CMK (cell line): ENCODE measurements around the gene TSFM.
A peak's percentile ranks its signal among the peaks of the same experiment; 100 is the strongest.
"Not testable (repeated sequence)": the region's sequence is repeated elsewhere in the genome, so short reads cannot be mapped to it uniquely, and the experiment has no call there.

Experiments
- DNase-seq: peaks from one replicate; pipeline ENCODE4 v3.0.0-alpha.2; 2010; ENCODE audit warnings: low read depth

Gene TSFM

DNA sequence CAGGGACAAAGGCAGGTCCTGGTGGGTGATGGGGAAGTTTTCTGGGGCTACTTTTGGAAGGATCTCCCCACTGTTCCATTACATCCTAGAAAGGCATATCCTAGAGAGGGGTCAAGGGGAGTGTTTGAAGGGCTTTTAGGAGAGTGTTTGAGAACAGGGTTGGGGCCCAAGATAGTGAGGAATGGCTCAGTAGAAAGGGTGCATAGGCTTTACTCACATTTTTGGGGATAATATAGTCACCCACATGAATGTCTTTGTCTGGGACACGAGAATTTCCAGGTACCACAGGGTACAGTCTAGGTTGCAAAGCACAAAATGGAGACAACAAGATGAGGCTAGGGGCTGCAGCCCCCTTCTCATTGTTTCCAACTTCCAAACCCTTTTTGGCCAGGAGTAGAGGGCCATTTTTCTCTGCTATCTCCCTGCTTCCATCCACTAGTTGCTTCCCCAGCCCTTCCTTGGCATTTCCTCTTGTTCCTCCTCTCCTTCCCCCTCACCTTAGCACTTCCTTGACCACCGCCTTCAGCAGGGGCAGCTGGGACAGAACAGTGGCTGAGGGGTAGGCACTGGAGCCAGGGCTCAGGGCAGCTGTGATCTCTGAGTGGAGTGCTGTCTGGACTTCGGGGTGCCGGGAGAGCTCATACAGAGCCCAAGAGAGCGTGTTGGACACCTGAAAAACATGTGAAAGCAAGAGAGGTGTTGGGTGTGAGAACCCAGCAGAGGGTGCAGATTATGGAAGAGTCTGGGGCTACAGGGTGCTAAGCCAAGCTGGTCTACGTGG, 18.5 kb upstream of the TSFM start:
- no peak for DNase-seq

DNA sequence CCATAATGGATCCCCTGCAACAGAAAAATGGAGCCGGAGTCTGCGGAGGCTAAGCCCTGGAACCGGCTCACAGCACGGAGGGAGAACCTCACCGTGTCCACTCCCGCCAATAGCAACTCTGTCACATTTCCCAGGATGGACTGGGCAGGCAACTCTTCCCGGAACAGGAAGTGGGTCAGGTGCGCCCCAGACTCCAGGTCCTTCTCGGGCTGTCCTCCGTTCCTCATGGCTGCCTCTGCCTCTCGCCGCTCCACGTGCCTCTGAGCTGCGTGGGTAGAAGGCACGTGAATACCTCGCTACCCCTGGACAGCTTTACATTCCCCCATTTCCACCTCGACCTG, 18.0 kb upstream of the TSFM start:
- no peak for DNase-seq

DNA sequence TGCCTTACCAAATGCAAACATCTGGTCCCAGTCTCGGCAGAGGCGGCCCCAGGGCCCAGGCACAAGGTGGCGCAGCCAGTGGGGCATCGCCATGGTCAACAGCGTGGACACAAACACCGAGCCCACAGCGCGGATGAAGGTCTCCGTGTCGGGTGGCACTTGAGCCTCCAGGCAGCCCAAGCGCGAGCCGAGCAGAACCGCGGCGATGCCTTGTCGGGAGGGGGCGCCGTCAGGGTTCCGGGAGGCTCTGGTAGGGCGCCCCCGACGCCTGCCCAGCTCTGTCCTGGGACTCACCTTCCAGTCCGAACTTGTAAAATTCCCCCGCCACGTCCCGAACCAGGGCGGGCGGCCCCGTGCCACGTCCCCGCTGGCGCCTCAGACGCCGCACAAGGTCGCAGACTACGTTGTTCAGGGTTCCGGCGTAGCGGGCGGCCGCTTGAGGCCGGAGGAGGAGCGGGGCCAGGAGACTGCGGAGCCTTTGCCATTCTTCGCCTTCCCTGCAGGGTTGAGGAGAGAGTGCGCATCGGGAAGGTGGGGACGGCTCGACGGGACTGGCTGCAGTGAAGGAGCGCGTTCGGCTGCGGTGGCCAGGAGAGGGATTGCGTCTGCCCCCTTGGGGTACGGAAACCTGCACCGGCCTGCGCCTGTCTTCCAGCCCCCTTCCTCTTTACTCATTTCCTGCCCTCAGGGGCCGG, 17.4 kb upstream of the TSFM start:
- no peak for DNase-seq

DNA sequence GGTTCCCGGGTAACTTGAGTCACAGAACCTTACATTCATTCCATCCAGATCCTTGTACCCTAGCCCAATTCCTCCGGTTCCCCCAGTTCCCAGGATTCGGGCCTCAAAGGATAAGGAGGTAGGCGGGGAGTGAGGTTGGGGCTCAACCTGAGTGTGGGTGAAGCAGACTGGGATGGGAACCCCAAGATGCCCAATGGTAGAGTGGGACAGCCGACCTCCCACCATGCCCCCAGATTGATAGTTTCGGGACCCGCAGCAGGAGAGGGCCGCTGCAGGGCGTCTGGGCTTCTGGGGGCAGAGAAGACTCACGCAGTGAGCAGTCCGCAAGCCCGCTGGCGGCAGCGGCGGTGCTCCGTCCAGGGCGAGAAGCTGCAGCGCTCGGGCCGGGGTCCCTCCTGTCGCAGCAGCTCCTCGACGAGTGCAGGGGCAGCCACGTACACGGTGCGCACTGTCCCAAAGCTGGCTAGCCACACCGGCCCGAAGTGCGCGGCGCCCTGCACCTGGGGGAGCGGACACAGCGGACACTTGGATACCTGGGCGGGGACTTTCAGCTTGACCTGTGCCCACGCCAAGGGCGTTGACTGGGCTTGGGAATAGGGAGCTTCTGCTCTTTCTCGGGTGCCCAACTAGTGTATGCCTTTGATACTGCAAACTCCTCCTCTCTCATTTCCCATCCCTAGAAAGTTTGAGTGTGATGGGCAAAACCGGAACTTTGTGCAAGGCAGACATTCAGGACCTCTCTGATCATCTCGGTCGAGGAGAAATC, 16.7 kb upstream of the TSFM start:
- DNase-seq, result no peak

DNA sequence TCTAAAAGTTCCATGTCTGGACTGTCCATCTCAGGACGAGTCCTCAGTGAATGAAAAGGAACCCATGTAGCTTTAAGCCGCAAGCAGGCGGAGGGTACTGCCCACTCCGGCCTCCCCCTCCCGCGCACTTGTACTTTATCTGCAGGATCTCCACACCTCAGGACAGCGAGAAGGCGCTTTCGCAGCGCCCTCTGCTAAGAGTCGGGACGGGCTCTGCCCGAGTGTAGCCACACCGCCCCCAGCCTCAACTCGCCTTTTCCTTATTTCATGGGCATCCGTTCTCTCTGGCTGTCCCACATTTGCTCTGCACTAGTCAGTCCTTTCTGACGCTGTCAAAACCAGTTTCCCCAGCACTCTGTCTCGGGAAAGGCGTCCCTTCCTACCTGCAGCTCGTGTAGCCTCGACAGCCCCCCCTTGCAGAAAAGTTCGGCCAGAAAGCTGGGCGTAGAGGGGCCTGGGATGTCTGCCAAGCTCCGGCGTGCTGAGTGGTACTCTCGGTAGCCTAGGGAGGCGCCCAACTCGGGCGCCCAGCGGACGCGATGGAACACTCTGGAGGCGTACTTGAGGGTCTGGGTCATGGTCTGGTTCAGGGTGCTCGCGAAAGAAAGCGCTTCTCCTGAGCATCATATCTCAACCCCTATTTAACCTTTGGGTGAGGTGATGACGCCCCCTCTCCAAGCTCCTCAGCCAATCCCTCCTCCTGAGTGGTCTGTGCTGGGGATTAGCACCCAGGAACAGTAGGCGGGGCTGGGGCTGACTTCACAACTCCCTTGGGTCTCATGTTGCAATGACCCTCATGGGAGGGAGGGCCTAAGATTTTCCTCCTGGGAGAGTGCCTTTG, 15.9 kb upstream of the TSFM start, which contains the start of gene CYP27B1:
TSS of gene CYP27B1 (minus strand) at position 615 of the 841 bp plus-strand sequence. CDS start at position 578, 37 bp downstream.
- DNase-seq, result no peak

DNA sequence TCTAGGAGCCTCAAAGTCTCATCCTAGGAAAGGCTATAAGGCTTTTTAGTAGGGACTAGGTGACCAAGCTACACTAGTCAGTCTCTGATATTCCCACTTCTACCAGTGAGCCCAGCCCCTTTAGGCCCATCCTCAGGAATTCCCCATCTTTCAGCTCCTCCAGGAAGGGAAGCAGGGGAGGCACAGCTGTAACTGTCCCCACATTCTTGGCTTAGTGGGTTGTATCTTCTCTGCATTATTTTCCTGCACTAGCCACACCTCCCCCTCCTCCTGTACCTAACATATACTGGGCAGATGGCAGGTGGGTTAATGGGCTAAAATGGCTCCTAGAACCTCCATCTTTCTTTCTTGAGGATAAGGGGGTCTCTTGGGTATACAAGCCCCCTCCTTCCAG, 15.3 kb upstream of the TSFM start:
- no peak for DNase-seq

DNA sequence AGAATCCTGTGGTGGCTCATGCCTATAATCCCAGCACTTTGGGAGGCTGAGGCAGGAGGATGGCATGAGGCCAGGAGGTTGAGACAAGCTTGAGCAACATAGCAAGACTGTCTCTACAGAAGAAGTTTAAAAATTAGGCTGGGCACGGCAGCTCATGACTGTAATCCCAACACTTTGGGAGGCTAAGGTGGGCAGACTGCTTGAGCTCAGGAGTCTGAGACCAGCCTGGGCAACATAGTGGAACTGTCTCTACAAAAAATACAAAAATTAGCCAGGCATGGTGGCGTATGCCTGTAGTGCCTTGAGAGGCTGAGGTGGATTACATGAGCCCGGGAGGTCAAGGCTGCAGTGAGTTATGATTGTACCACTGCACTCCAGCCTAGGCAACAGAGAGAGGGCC, 14.7 kb upstream of the TSFM start:
- no peak for DNase-seq

DNA sequence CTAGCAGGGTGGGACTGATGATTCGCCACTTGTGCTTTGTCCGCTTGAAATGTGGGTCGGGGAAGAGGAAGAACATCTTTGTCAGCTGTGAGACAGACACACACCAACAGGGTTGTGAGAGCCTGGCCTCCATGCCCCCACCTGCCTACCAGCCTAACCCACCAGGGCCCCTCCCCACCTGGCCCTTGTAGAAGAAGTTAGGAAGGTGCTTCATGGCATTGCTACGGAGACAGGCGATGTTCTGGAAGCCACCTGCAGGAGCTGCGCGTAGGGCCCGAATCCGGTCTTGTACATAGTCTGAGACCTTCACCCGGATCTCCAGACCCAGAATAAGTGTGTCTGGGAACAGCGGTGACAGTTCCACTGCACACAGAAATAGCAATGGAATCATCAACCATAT, 13.0 kb upstream of the TSFM start:
- no peak for DNase-seq

DNA sequence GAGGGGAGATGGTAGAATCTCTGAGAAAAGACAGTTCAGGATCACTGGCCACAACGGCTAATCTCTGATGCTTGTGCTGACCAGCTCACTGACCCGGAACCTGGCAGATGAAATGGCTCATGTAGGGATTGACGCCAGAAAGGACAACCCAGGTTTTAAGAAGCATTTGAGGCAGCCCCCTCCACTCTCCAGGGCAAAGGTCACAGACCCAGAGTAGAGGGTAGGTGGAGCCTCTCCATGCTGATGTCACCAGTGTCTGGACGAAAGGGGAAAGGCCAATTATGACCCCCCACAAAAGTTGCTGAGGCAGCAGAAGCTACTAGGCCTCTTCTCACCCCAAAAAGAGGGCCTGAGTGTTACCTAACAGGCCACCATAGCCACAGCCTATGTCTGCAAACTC, 11.9 kb upstream of the TSFM start:
- DNase-seq, result no peak

DNA sequence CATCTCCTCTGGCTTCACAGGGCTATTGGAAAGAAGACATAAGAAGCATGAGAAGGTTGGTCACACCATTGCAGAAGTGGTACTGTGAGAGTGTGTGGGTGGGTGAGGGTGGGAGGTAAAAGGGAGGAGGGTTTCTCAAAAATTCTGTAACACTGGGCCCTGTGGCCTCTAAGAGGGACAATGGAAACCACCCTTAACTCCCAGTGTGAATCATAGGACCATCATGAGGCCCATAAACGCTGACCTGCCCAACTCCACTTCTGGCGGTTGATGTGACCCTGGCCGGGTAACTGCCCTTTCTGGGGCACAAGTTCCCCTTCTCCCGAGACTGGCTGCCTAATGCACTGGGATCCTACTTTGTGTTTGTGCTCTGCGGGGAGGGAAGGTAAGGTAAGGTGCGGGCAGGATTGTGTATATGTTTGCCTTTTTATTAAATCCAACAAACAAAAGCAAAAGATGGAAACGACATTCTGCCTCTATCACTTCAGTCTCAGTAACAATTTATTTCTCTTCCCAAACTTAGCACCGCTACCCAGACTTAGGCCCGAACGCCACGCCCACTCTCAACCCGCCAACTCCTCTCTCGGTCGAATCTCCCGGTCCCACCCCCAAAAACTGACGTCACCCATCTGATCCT, 11.2 kb upstream of the TSFM start:
- DNase-seq, result peak; percentile 75

DNA sequence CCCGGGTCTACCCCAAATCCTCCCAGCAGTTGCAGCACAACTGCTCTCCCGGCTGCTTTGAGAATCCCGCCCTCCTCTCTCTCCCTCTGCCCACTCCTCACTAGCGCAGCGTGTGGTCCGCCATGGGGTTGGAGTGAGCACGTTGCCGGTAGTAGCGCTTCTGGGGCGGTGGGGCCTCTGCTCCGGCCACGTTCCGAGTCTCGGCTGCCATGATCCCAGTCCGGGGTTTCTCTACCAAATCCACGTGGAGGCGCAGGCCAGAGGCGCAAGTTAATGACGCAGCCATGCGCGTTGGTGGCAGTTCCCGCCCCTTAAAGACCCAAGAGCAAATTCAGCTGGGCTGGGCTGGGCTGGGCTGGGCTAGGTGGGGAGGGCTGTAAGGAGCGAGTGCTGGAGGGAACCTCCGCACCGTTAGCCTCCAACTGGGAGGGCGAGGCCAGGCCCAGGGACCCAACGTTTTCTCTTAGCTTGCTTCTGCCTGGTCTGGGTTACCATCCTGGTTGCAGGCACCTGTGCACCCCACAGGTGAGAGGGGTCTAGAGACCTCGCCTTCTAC, 10.6 kb upstream of the TSFM start, which contains the start of gene METTL1:
TSS of gene METTL1 (minus strand) at position 233 of the 556 bp plus-strand sequence. CDS start at position 211, 22 bp downstream.
- peak; percentile 81 for DNase-seq

DNA sequence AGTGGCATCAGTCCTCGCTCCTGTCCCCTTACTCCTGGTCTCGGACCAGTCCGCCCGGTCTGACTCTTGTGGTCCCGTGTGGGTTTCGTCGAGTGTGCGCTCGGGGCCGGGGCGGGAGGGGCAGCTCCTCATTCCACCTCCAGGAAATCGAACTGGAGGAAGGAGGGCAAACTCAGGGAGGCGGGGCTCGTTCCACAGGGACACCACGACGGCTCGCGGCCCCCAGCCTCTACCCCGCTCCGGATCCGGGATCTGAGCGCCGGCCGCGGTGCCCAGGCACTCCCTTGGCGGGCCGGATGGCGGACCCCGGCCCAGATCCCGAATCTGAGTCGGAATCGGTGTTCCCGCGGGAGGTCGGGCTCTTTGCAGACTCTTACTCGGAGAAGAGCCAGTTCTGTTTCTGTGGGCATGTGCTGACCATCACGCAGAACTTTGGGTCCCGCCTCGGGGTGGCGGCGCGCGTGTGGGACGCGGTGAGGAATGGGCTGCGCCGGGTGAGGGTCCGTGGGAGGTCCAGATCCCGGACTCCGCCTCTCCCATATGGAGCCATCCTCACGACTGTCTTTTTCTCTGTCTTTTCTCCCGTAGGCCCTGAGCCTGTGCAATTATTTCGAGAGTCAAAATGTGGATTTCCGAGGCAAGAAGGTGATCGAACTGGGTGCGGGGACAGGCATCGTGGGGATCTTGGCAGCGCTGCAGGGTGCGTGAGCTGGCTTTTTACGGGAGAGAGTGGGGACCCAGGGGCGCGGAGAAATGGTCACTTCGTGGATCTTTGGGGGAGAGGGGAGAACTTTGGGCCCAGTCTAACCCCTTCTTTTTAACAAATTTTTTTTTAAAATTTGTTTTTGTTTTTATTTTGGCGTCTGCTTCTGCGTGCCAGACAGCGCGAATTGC, 9.9 kb upstream of the TSFM start, which contains the start of gene EEF1AKMT3:
TSS of gene EEF1AKMT3 (plus strand) at position 186 of the 894 bp plus-strand sequence. CDS start at position 297, 111 bp downstream.
- peak; percentile 44 for DNase-seq

DNA sequence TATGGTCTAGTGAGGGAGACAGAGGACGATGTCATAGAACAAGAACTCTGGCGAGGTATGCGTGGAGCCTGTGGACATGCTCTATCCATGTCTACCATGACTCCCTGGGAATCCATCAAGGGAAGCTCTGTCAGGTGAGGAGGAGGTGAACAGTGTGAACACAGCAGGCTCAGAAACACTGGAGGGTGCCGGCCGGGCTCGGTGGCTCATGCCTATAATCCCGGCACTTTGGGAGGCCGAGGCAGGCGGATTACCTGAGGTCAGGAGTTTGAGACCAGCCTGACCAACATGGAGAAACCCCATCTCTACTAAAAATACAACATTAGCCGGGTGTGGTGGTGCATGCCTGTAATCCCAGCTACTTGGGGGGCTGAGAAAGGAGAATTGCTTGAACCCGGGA, 8.0 kb upstream of the TSFM start:
- not testable (repeated sequence) for DNase-seq

DNA sequence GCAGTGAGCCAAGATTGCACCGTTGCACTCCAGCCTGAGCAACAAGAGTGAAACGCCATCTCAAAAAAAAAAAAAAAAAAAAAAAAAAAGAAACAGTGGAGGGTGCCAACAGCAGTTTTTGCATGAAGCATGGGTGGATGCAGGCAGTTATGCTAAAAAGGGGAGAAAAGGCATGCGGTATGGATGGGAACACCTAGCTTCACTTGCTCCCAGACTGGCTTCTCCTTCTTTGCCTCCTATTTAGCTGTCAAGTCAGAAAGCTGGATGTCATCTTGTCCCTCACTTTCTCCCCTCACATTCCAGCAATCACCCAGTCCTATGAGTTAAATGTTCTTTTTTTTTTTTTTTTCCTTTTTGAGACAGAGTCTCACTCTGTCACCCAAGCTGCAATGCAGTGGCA, 7.5 kb upstream of the TSFM start:
- DNase-seq, result no peak

DNA sequence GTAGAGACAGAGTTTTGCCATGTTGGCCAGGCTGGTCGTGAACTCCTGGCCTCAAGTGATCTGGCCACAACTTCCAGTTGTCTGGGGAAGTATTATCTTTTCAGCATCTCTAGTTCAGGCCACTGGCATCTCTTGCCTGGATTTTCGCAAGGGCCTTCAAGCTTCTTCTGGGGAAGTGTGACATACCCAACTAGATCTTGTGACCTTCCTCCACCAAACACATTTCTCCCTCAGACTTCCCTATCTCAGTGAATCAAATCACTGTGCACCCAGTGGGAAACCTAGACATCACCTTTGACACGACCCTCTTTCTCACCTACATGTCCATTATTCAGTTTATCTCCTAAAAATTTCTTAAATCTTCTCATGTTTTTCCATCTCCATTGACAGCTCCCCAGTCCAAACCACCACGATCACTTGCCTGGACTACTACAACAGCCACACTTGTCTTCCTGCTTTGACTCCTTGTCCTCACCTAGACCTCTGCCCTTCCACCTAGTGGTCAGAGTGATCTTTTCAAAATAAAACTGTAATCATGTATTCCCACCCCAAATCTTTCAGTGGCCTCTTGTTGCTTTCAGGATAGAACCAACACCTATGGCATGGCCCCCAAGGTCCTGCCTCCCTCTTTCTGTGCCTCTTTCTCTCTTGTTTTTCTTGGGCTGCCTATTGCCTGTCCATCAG, 6.9 kb upstream of the TSFM start:
- no peak for DNase-seq

DNA sequence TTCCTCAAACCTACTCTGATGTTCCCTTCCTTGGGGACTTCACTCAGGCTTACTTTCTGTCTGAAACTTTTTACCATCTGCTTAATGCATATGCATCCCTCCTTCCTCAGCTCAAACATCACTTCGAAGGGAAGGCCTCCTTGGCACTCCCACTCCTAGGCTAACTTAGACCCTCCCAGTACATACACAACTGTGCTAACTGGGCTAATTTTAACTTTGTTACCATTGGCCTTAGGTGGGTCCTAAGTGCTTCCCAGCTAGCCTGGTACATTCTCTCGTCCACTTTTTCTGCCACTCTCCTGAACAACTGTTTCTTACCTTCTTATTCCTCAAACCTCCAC, 6.4 kb upstream of the TSFM start:
- no peak for DNase-seq

DNA sequence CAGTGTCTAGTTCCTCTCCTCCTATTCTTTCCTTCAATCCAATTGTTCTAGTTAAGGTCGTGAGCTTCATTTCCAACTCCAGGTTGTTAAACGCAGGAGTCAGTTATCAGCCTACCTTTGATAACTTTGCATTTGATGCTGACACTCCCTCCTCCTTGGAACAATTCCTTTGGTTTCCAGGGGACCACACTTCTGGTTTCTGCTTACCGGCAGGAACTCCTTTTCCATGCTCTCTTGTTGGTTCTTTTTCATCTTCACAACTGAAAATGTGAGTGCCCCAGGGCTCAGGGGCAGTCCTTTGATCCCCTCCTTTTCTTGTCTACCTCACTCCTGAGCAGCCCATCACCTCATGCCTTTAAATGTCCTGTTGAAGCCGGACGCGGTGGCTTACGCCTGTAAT, 5.2 kb upstream of the TSFM start:
- no peak for DNase-seq

DNA sequence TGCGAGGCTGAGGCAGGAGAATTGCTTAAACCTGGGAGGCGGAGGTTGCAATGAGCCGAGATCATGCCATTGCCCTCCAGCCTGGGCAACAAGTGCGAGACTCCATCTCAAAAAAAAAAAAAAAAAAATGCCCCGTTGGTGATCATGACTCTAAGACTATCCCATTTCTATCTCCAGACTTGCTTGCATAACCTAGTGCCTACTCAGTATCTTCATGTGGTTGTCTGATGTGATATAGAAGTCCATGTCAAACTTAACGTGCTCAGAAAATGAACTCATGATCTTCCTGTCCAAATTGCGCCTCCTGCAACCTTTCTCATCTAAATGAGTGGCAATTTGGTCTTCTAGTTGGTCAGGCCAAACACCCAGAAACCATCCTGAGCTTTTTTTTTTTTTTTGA, 4.7 kb upstream of the TSFM start:
- DNase-seq, result no peak

DNA sequence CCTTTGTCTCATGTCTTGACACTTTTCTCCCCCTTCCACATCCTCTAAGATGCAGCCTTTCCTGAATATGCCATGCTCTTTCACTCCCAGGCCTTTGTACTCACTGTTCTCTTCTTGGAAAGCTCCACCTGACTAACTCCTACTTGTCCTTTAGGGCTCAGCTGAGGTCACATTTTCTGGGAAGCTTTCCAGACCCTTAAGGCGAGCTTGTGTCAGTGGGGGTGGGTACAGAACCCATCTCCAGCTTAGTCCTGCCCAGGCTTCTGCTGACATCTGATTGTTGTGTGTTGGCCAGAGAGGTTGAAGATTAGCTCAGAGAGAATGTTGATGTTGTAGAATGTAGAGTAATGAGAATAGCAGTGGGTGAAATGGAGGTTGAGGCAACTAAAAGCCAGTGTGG, 2.9 kb upstream of the TSFM start:
- DNase-seq, result no peak
